Measurements from ENCODE around the gene TAPBPL.
A peak's percentile ranks its signal among the peaks of the same experiment; 100 is the strongest.
"Not testable (repeated sequence)": the region's sequence is repeated elsewhere in the genome, so short reads cannot be mapped to it uniquely, and the experiment has no call there.

TAPBPL gene

GRCh38 chr12:6476489-6476888 lies 24.6 kb downstream of the TAPBPL start:
- in situ Hi-C loops (cut with HindIII; ENCODE audit: low sequenced_read_pairs), result no loop called here
- peak; percentile 46 for DNase-seq (ENCODE audit: low read depth)
- TF ChIP-seq, protein P1, sequence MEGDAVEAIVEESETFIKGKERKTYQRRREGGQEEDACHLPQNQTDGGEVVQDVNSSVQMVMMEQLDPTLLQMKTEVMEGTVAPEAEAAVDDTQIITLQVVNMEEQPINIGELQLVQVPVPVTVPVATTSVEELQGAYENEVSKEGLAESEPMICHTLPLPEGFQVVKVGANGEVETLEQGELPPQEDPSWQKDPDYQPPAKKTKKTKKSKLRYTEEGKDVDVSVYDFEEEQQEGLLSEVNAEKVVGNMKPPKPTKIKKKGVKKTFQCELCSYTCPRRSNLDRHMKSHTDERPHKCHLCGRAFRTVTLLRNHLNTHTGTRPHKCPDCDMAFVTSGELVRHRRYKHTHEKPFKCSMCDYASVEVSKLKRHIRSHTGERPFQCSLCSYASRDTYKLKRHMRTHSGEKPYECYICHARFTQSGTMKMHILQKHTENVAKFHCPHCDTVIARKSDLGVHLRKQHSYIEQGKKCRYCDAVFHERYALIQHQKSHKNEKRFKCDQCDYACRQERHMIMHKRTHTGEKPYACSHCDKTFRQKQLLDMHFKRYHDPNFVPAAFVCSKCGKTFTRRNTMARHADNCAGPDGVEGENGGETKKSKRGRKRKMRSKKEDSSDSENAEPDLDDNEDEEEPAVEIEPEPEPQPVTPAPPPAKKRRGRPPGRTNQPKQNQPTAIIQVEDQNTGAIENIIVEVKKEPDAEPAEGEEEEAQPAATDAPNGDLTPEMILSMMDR (IDR thresholded peaks at IDR 0.05; ENCODE audit: low read depth, low read length, missing control alignments), result no peak
- no peak overlapping the region for H3K4me3 ChIP-seq (ENCODE audit: low read depth, low read length)

DNA sequence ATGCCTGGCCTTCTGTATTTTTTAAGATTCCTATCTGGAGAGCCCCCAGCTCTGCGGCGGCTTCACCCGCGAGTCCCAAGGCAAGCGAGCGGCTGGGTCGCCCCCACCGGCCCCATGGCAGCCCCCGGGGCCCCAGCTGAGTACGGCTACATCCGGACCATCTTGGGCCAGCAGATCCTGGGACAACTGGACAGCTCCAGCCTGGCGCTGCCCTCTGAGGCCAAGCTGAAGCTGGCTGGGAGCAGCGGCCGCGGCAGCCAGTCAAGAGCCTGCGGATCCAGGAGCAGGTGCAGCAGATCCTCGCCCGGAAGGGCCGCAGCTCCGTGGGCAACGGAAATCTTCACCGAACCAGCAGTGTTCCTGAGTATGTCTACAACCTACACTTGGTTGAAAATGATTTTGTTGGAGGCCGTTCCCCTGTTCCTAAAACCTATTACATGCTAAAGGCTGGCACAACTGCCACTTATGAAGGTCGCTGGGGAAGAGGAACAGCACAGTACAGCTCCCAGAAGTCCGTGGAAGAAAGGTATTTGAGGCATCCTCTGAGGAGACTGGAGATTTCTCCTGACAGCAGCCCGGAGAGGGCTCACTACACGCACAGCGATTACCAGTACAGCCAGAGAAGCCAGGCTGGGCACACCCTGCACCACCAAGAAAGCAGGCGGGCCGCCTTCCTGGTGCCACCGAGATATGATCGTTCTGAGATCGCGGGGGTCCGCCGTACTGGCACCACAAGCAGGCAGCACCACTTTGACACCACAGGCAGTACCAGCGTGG lies 25.9 kb downstream of the TAPBPL start:
- in situ Hi-C loops (cut with HindIII; ENCODE audit: low sequenced_read_pairs); DNase-seq (ENCODE audit: low read depth); H3K4me3 ChIP-seq (ENCODE audit: low read depth, low read length): not testable (repeated sequence)

- in situ Hi-C loops (cut with HindIII; ENCODE audit: low sequenced_read_pairs), result no loop called here
- H3K4me3 ChIP-seq (ENCODE audit: low read depth, low read length), result no peak overlapping the region
- TF ChIP-seq, protein P1 (IDR thresholded peaks at IDR 0.05; ENCODE audit: low read depth, low read length, missing control alignments), result no peak
- no peak for DNase-seq (ENCODE audit: low read depth)
Observed at GRCh38 chr12:6478416-6478815, 26.6 kb downstream of the TAPBPL start.

GRCh38 chr12:6488240-6488639 lies 36.4 kb downstream of the TAPBPL start:
- no peak overlapping the region for H3K4me3 ChIP-seq (ENCODE audit: low read depth, low read length)
- in situ Hi-C loops (cut with HindIII; ENCODE audit: low sequenced_read_pairs), result no loop called here

GRCh38 chr12:6489449-6489848 lies 37.6 kb downstream of the TAPBPL start:
- H3K4me3 ChIP-seq (ENCODE audit: low read depth, low read length), result no peak overlapping the region
- in situ Hi-C loops (cut with HindIII; ENCODE audit: low sequenced_read_pairs), result no loop called here
- DNase-seq (ENCODE audit: low read depth), result no peak
- TF ChIP-seq, protein P1 (IDR thresholded peaks at IDR 0.05; ENCODE audit: low read depth, low read length, missing control alignments), result no peak

More at GRCh38 chr12:6488240-6488639, 36.4 kb downstream of the TAPBPL start:
- TF ChIP-seq, protein P1 (IDR thresholded peaks at IDR 0.05; ENCODE audit: low read depth, low read length, missing control alignments), result no peak
- DNase-seq (ENCODE audit: low read depth), result no peak

DNA sequence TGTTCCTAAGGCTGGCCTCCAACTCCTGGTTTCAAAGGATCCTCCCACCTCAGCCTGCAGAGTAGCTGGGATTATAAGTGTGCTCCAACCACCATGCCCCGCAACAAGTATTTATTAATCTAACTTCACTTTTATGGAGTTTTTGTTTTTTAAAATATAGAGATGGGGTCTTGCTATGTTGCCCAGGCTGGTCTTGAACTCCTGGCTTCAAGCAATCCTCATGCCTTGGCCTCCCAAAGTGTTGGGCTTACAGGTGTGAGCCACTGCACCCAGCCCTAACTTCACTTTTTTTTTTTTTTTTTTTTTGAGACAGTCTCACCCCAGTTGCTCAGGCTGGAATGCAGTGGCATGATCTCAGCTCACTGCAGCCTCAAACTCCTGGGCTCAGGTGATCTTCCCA lies 38.8 kb downstream of the TAPBPL start:
- DNase-seq (ENCODE audit: low read depth); H3K4me3 ChIP-seq (ENCODE audit: low read depth, low read length); in situ Hi-C loops (cut with HindIII; ENCODE audit: low sequenced_read_pairs): not testable (repeated sequence)

GRCh38 chr12:6492838-6493496 lies 41.1 kb downstream of the TAPBPL start, which contains the start of gene MRPL51:
TSS of gene MRPL51 (minus strand) at chr12:6493262. CDS start at chr12:6493136, 126 bp downstream.
- in situ Hi-C loops (cut with HindIII; ENCODE audit: low sequenced_read_pairs), result no loop called here
- peak; percentile 85 for DNase-seq (ENCODE audit: low read depth)
- H3K4me3 ChIP-seq (ENCODE audit: low read depth, low read length), result peak within 1 kb of the TSS; percentile 70
- TF ChIP-seq, protein P1 (IDR thresholded peaks at IDR 0.05; ENCODE audit: low read depth, low read length, missing control alignments), result no peak

Data from astrocyte of the cerebellum (primary cell).